ENCODE measurements around the gene IMMP2L.
"Not testable (repeated sequence)": the region's sequence is repeated elsewhere in the genome, so short reads cannot be mapped to it uniquely, and the experiment has no call there.

The IMMP2L gene

GRCh38 chr7:111459757-111460280 is 102.5 kb downstream of the IMMP2L start:
- no peak overlapping the region for H3K4me3 ChIP-seq (ENCODE audit: low read depth, low read length)
- no peak overlapping the region for H3K9ac ChIP-seq (ENCODE audit: low read length)
- no peaks in the 10 kb centered on the region for H3K36me3 ChIP-seq (ENCODE audit: control insufficient read depth, insufficient read depth, low read length)
- no peaks in the 10 kb centered on the region for H3K4me1 ChIP-seq (ENCODE audit: control insufficient read depth, insufficient read depth, low read length)
- no peak overlapping the region for H3K27ac ChIP-seq (ENCODE audit: low read depth, low read length)
- H3K9me3 ChIP-seq (ENCODE audit: control insufficient read depth, insufficient read depth, low read depth, low read length) = no peaks in the 10 kb centered on the region
- no peaks in the 10 kb centered on the region for H3K27me3 ChIP-seq (ENCODE audit: control insufficient read depth, insufficient read depth, low read length)

DNA sequence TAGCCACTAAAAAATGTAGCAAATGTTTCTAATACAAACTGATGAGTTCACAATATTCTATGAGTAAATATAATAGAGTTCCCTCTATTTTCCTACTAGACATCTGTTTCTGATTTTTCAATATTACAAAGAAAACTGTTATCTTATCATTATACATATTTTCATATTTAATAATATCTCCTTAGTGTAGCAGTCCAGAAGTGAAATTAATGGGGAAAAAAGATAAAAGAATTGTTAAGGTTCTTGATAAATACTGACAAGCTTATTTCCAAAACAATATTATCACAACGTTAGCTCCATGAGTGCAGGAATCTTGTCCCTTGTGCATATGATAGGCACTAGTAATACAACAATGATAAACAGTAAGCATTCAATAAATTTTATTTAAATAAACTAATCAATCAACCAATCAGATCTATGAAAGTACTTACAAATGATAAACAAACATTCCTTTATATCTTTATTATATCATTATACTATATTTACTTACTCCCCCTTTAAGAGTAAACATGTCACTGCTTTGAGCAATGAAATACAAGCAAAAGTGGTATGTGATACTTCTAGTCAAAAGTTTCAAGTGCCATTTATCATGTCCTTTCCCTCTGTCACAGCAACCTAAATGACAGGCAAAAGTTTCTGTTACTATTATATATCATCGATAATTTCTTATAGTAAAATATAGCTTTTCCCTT is 103.1 kb downstream of the IMMP2L start:
- Histone ChIP-seq H3K36me3 (ENCODE audit: control insufficient read depth, insufficient read depth, low read length) (no peaks in the 10 kb centered on the region), H3K4me1 (ENCODE audit: control insufficient read depth, insufficient read depth, low read length) (no peaks in the 10 kb centered on the region), H3K9ac (ENCODE audit: low read length) (no peak overlapping the region), H3K27me3 (ENCODE audit: control insufficient read depth, insufficient read depth, low read length) (no peaks in the 10 kb centered on the region), H3K4me3 (ENCODE audit: low read depth, low read length) (no peak overlapping the region), H3K27ac (ENCODE audit: low read depth, low read length) (no peak overlapping the region), H3K9me3 (ENCODE audit: control insufficient read depth, insufficient read depth, low read depth, low read length) (no peaks in the 10 kb centered on the region)

- H3K4me3 ChIP-seq (ENCODE audit: low read depth, low read length); H3K27ac ChIP-seq (ENCODE audit: low read depth, low read length); H3K36me3 ChIP-seq (ENCODE audit: control insufficient read depth, insufficient read depth, low read length); H3K4me1 ChIP-seq (ENCODE audit: control insufficient read depth, insufficient read depth, low read length); H3K27me3 ChIP-seq (ENCODE audit: control insufficient read depth, insufficient read depth, low read length); H3K9ac ChIP-seq (ENCODE audit: low read length); H3K9me3 ChIP-seq (ENCODE audit: control insufficient read depth, insufficient read depth, low read depth, low read length): not testable (repeated sequence)
Measured at GRCh38 chr7:111450705-111451104, 111.6 kb downstream of the IMMP2L start.

DNA sequence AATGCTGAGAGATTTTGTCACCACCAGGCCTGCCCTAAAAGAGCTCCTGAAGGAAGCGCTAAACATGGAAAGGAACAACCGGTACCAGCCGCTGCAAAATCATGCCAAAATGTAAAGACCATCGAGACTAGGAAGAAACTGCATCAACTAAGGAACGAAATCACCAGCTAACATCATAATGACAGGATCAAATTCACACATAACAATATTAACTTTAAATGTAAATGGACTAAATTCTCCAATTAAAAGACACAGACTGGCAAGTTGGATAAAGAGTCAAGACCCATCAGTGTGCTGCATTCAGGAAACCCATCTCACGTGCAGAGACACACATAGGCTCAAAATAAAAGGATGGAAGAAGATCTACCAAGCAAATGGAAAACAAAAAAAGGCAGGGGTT is 114.8 kb downstream of the IMMP2L start:
- not testable (repeated sequence) for H3K4me1 ChIP-seq (ENCODE audit: control insufficient read depth, insufficient read depth, low read length); H3K9me3 ChIP-seq (ENCODE audit: control insufficient read depth, insufficient read depth, low read depth, low read length); H3K27me3 ChIP-seq (ENCODE audit: control insufficient read depth, insufficient read depth, low read length); H3K4me3 ChIP-seq (ENCODE audit: low read depth, low read length); H3K27ac ChIP-seq (ENCODE audit: low read depth, low read length); H3K9ac ChIP-seq (ENCODE audit: low read length); H3K36me3 ChIP-seq (ENCODE audit: control insufficient read depth, insufficient read depth, low read length)

- H3K4me1 ChIP-seq (ENCODE audit: control insufficient read depth, insufficient read depth, low read length) = no peaks in the 10 kb centered on the region
- no peaks in the 10 kb centered on the region for H3K36me3 ChIP-seq (ENCODE audit: control insufficient read depth, insufficient read depth, low read length)
- no peak overlapping the region for H3K4me3 ChIP-seq (ENCODE audit: low read depth, low read length)
- H3K9ac ChIP-seq (ENCODE audit: low read length) = no peak overlapping the region
- H3K9me3 ChIP-seq (ENCODE audit: control insufficient read depth, insufficient read depth, low read depth, low read length) = no peaks in the 10 kb centered on the region
- H3K27me3 ChIP-seq (ENCODE audit: control insufficient read depth, insufficient read depth, low read length) = no peaks in the 10 kb centered on the region
- no peak overlapping the region for H3K27ac ChIP-seq (ENCODE audit: low read depth, low read length)
Measured at GRCh38 chr7:111439977-111440376, 122.3 kb downstream of the IMMP2L start.

DNA sequence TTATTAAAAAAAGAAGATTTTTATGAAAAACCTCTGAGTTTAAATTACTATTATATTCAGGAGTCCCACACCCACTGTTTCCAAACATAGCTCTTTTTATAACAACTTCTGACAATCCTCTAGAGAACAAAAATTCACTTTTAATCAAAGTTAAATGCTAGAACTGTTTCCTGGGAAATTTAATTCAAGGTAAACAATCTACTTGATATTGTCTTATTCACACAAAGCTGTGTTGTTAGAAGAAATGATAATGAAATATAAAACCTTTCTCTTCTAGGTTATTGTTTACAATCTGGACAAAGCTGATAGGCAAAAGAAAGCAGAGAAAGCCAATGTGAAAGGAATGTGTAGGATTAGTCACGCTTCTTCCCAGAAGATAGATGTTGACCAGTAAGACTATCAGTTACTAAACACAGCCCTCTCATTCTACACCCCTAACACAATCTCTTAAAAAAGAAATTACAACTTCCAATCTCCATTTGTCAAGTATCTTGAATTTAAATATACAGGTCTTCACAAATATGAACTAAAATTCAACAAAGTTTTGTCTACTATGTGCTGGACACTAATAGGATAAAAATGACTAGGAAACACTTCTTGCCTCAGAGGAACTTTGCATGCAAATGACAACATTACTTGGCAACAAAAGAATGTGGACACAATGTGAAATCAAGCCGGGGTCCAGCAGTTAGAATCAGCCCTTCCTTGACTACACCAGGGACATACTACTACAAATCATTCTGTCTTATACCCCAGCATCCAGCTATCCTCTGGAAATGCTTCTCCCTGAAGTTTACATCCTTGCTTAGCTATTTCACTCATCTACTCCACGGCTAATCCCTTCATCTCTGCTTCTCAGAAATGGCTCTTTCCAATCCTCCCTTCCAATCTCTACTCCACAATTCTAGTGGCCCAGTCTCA is 123.7 kb downstream of the IMMP2L start:
- Histone ChIP-seq H3K36me3 (ENCODE audit: control insufficient read depth, insufficient read depth, low read length) (no peaks in the 10 kb centered on the region), H3K27ac (ENCODE audit: low read depth, low read length) (no peak overlapping the region), H3K9ac (ENCODE audit: low read length) (no peak overlapping the region), H3K4me1 (ENCODE audit: control insufficient read depth, insufficient read depth, low read length) (no peaks in the 10 kb centered on the region), H3K4me3 (ENCODE audit: low read depth, low read length) (no peak overlapping the region), H3K27me3 (ENCODE audit: control insufficient read depth, insufficient read depth, low read length) (no peaks in the 10 kb centered on the region), H3K9me3 (ENCODE audit: control insufficient read depth, insufficient read depth, low read depth, low read length) (0 out of 2 replicates have a peak, but pooled peaks cover 4% of the 10 kb centered on the region)

DNA sequence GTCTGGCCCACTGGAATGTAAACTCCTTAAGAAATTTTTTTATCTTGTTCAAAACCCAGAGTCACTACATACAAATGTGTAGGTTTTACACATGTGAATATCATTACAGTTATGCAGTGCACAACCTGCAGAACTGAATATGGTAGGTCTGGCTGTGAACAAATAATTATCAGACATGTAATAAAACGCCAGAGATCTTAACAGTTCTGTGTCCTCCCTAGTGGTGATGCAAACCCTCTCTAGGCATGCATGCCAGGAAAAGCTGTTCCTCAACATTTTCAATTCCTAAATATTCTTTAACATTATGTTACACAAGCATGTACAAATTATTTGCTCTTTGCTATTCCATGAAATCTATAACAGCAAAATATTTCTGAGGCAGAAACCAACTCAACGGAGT is 124.6 kb downstream of the IMMP2L start:
- H3K9me3 ChIP-seq (ENCODE audit: control insufficient read depth, insufficient read depth, low read depth, low read length) = 0 out of 2 replicates have a peak, but pooled peaks cover 6% of the 10 kb centered on the region
- H3K36me3 ChIP-seq (ENCODE audit: control insufficient read depth, insufficient read depth, low read length) = no peaks in the 10 kb centered on the region
- H3K4me1 ChIP-seq (ENCODE audit: control insufficient read depth, insufficient read depth, low read length) = no peaks in the 10 kb centered on the region

GRCh38 chr7:111436608-111437007 is 125.7 kb downstream of the IMMP2L start:
- H3K9ac ChIP-seq (ENCODE audit: low read length) = no peak overlapping the region
- no peak overlapping the region for H3K4me3 ChIP-seq (ENCODE audit: low read depth, low read length)
- no peaks in the 10 kb centered on the region for H3K36me3 ChIP-seq (ENCODE audit: control insufficient read depth, insufficient read depth, low read length)

More for the DNA sequence above, 124.6 kb downstream of the IMMP2L start:
- no peak overlapping the region for H3K27ac ChIP-seq (ENCODE audit: low read depth, low read length)
- H3K27me3 ChIP-seq (ENCODE audit: control insufficient read depth, insufficient read depth, low read length) = no peaks in the 10 kb centered on the region
- no peak overlapping the region for H3K4me3 ChIP-seq (ENCODE audit: low read depth, low read length)
- H3K9ac ChIP-seq (ENCODE audit: low read length) = no peak overlapping the region

DNA sequence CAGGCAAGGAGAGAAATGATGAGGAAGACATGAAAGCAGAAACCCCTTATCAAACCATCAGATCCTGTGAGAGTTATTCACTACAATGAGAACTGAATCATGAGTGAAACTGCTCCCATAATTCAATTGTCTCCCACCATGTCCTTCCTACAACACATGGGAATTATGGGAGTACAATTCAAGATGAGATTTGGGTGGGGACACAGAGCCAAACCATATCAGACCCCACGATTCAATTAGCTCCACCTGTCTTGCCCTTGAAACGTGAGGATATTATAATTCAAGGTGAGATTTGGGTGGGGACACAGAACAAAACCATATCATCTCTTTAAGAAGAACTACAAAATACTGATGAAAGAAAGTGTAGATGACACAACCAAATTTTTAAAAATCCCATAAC is 128.9 kb downstream of the IMMP2L start:
- 0 out of 2 replicates have a peak, but pooled peaks cover 6% of the 10 kb centered on the region for H3K9me3 ChIP-seq (ENCODE audit: control insufficient read depth, insufficient read depth, low read depth, low read length)
- H3K4me1 ChIP-seq (ENCODE audit: control insufficient read depth, insufficient read depth, low read length) = no peaks in the 10 kb centered on the region
- H3K4me3 ChIP-seq (ENCODE audit: low read depth, low read length) = no peak overlapping the region
- no peak overlapping the region for H3K9ac ChIP-seq (ENCODE audit: low read length)
- no peaks in the 10 kb centered on the region for H3K36me3 ChIP-seq (ENCODE audit: control insufficient read depth, insufficient read depth, low read length)
- no peak overlapping the region for H3K27ac ChIP-seq (ENCODE audit: low read depth, low read length)
- no peaks in the 10 kb centered on the region for H3K27me3 ChIP-seq (ENCODE audit: control insufficient read depth, insufficient read depth, low read length)

More at GRCh38 chr7:111436608-111437007, 125.7 kb downstream of the IMMP2L start:
- Histone ChIP-seq H3K9me3 (ENCODE audit: control insufficient read depth, insufficient read depth, low read depth, low read length) (0 out of 2 replicates have a peak, but pooled peaks cover 6% of the 10 kb centered on the region), H3K27me3 (ENCODE audit: control insufficient read depth, insufficient read depth, low read length) (no peaks in the 10 kb centered on the region), H3K4me1 (ENCODE audit: control insufficient read depth, insufficient read depth, low read length) (no peaks in the 10 kb centered on the region), H3K27ac (ENCODE audit: low read depth, low read length) (no peak overlapping the region)

- H3K4me1 ChIP-seq (ENCODE audit: control insufficient read depth, insufficient read depth, low read length) = no peaks in the 10 kb centered on the region
- H3K4me3 ChIP-seq (ENCODE audit: low read depth, low read length) = no peak overlapping the region
- 0 out of 2 replicates have a peak, but pooled peaks cover 6% of the 10 kb centered on the region for H3K9me3 ChIP-seq (ENCODE audit: control insufficient read depth, insufficient read depth, low read depth, low read length)
- H3K27ac ChIP-seq (ENCODE audit: low read depth, low read length) = no peak overlapping the region
- H3K9ac ChIP-seq (ENCODE audit: low read length) = no peak overlapping the region
- H3K36me3 ChIP-seq (ENCODE audit: control insufficient read depth, insufficient read depth, low read length) = no peaks in the 10 kb centered on the region
- H3K27me3 ChIP-seq (ENCODE audit: control insufficient read depth, insufficient read depth, low read length) = no peaks in the 10 kb centered on the region
Measured at GRCh38 chr7:111429781-111430180, 132.5 kb downstream of the IMMP2L start.

DNA sequence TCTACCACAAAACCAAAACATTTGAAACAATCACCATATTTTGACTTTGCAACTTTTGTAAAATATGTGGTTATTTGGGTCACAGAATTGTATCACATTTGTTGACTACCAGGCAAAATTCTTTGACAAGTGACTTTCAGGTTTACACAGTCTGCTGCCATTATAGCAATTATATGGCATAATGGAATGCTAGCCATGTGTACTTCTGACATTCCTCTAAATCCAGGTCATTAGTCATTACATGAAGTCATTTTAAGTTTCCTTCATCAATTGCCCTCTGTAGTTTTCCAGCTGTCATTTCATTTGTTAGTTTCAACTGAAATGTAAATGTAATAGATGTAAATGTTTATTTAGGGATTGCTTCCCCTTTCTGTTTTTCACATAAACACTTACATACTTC is 137.5 kb downstream of the IMMP2L start:
- Histone ChIP-seq H3K4me3 (ENCODE audit: low read depth, low read length) (no peak overlapping the region), H3K27ac (ENCODE audit: low read depth, low read length) (no peak overlapping the region), H3K9ac (ENCODE audit: low read length) (no peak overlapping the region), H3K9me3 (ENCODE audit: control insufficient read depth, insufficient read depth, low read depth, low read length) (no peaks in the 10 kb centered on the region), H3K4me1 (ENCODE audit: control insufficient read depth, insufficient read depth, low read length) (no peaks in the 10 kb centered on the region), H3K36me3 (ENCODE audit: control insufficient read depth, insufficient read depth, low read length) (no peaks in the 10 kb centered on the region), H3K27me3 (ENCODE audit: control insufficient read depth, insufficient read depth, low read length) (no peaks in the 10 kb centered on the region)

Data from HUES6 (cell line).